Measurements from ENCODE around the gene ARHGEF19. TPM values are rescaled to one million over a fixed set of nuclear protein-coding genes. Genes with fewer than 3 reads are reported as not detected.

ARHGEF19 gene
- total and polyA plus RNA-seq, 5 donors, result 2.2 to 4.3 (median 2.7) TPM

DNA sequence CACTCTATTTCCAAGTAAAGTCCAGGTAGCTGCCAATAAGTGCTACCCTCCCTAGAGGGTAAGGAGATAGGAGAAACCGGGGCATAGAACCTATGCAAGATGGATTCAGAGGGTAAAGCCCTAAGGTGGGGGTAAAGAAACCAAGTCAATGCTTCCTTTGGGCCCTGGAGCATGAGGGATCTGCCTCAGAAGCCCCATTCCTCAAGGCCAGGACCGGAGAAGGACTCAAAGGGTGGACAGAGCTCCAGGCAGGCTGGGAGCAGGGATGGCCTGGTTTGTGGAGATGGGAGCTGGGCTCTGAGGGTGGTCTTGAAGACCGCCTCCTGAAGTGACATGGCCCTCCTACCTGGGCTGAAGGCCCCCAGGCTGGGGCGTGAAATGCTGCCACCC is 60.5 kb downstream of the ARHGEF19 start:
- Histone ChIP-seq H3K4me1 (ENCODE audit: control insufficient read depth, insufficient read depth, low read length) (peaks cover 18% of the 10 kb centered on the region), H3K27ac (ENCODE audit: low read length) (peak overlapping the region; percentile 29), H3K4me3 (ENCODE audit: low read length) (no peak overlapping the region), H3K9me3 (ENCODE audit: control insufficient read depth, low read length) (no peaks in the 10 kb centered on the region), H3K27me3 (ENCODE audit: control insufficient read depth, insufficient read depth) (no peaks in the 10 kb centered on the region)
- no peak for DNase-seq
- WGBS, result 75% methylated on average over 4 of the region's 4 CpGs
- no peak for ATAC-seq
- intact Hi-C loops (cut with DNase I), result no loop called here

DNA sequence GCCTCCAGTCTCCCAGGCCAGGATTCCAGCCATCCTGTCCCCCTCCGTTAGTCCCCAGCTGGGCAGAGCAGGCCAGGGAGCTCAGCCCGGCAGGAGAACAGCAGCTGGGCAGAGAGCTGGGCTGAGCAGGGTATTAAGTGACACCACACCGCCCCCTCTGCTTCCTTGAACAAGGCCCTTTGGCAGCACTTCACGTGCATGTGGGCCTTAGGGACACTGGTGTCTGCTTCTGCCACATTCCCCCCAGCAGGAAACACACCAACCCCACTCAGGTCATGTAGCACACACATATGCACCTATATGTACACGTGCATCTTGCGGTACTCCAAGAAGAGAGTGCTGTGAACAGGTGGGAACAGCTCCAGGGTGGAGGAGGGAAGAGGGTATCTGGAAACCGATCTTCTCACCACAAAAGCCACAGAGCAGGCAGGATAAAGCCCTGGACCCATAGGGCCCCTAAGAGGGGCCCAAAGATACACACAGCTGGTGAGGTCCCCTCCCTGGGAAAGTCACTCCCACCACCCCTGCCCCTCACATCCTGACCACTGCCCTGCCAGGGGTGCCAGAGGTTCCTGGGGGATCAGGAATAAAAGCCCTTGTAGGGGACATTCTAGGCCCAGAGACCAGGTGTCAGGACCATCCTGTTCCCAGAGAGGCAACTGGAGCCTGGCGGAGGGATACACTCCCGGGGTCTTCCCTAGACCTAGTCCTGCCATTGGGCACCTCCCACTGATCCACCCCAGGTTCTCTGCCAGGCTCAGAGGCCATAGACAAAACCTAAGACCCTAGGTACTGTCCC is 61.1 kb downstream of the ARHGEF19 start:
- WGBS, result 46% methylated on average over 9 of the region's 9 CpGs
- Histone ChIP-seq H3K9me3 (ENCODE audit: control insufficient read depth, low read length) (no peaks in the 10 kb centered on the region), H3K27me3 (ENCODE audit: control insufficient read depth, insufficient read depth) (no peaks in the 10 kb centered on the region), H3K4me1 (ENCODE audit: control insufficient read depth, insufficient read depth, low read length) (peaks cover 24% of the 10 kb centered on the region), H3K27ac (ENCODE audit: low read length) (peak overlapping the region; percentile 25), H3K4me3 (ENCODE audit: low read length) (no peak overlapping the region)
- ATAC-seq (no peak), DNase-seq (peak in 1 of 3 donors; percentile 69)
- intact Hi-C loops (cut with DNase I), result no loop called here

DNA sequence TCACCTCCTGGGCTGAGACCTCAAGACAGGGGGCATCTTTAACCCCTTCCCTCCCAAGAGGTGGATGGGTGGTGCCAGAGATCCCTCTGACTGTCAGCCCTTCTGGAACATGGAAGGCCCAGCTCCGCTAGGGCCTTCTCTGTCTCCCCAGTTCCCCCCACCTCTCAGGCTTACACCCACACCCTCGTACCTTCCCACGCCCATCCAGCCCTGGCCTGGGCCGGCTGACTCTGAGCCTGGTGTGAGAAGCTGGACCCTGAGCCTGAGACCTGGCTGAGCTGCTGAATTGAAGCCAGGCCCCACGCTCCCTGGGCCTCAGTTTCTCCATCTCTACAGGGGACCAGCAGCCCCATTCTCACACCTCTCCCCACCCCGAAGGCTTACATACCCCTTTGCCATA is 61.9 kb downstream of the ARHGEF19 start:
- Histone ChIP-seq H3K4me1 (ENCODE audit: control insufficient read depth, insufficient read depth, low read length) (peaks cover 24% of the 10 kb centered on the region), H3K27me3 (ENCODE audit: control insufficient read depth, insufficient read depth) (no peaks in the 10 kb centered on the region), H3K27ac (ENCODE audit: low read length) (peak overlapping the region; percentile 18), H3K9me3 (ENCODE audit: control insufficient read depth, low read length) (no peaks in the 10 kb centered on the region), H3K4me3 (ENCODE audit: low read length) (no peak overlapping the region)
- WGBS, result 64% methylated on average over 6 of the region's 6 CpGs
- ATAC-seq (no peak), DNase-seq (peak in 1 of 3 donors; percentile 39)
- intact Hi-C loops (cut with DNase I), result no loop called here

- 78% methylated on average over 12 of the region's 12 CpGs for WGBS
These were observed 62.6 kb downstream of the ARHGEF19 start for GRCh38 chr1:16149702-16150488.

DNA sequence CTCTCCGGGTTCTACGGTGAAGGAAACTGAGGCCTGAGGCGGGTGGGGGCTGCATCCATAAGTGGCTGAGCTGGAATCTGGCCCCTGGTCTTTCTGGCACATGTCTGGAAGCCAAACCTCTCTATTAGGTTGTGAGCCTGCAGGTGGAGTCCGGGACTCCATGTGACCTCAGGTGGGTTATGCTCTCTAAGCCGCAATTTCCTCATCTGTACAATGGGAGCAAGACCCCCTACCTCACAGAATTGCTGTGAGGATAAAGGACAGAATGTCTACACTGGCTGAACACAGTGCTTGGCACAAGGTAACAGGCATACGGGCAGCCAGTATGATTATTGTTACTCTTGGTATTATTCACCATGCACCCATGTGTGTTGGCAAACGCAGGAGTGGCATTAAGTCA is 63.3 kb downstream of the ARHGEF19 start:
- Histone ChIP-seq H3K4me3 (ENCODE audit: low read length) (no peak overlapping the region), H3K4me1 (ENCODE audit: control insufficient read depth, insufficient read depth, low read length) (peaks cover 31% of the 10 kb centered on the region), H3K27ac (ENCODE audit: low read length) (no peak overlapping the region), H3K27me3 (ENCODE audit: control insufficient read depth, insufficient read depth) (no peaks in the 10 kb centered on the region), H3K9me3 (ENCODE audit: control insufficient read depth, low read length) (no peaks in the 10 kb centered on the region)
- no peak for DNase-seq
- 88% methylated on average over 7 of the region's 7 CpGs for WGBS
- intact Hi-C loops (cut with DNase I), result no loop called here
- ATAC-seq, result no peak

More at GRCh38 chr1:16149702-16150488, 62.6 kb downstream of the ARHGEF19 start:
- Histone ChIP-seq H3K4me1 (ENCODE audit: control insufficient read depth, insufficient read depth, low read length) (peaks cover 24% of the 10 kb centered on the region), H3K27ac (ENCODE audit: low read length) (no peak overlapping the region), H3K9me3 (ENCODE audit: control insufficient read depth, low read length) (no peaks in the 10 kb centered on the region), H3K27me3 (ENCODE audit: control insufficient read depth, insufficient read depth) (no peaks in the 10 kb centered on the region), H3K4me3 (ENCODE audit: low read length) (no peak overlapping the region)
- DNase-seq (no peak), ATAC-seq (no peak)
- intact Hi-C loops (cut with DNase I), result no loop called here

- H3K27ac ChIP-seq (ENCODE audit: low read length), result no peak overlapping the region
These were observed 63.9 kb downstream of the ARHGEF19 start for GRCh38 chr1:16148329-16149092.

More at GRCh38 chr1:16148329-16149092, 63.9 kb downstream of the ARHGEF19 start:
- Histone ChIP-seq H3K4me3 (ENCODE audit: low read length) (no peak overlapping the region), H3K4me1 (ENCODE audit: control insufficient read depth, insufficient read depth, low read length) (peaks cover 31% of the 10 kb centered on the region), H3K27me3 (ENCODE audit: control insufficient read depth, insufficient read depth) (no peaks in the 10 kb centered on the region), H3K9me3 (ENCODE audit: control insufficient read depth, low read length) (no peaks in the 10 kb centered on the region)
- ATAC-seq (no peak), DNase-seq (no peak)
- intact Hi-C loops (cut with DNase I), result no loop called here
- 85% methylated on average over 39 of the region's 39 CpGs for WGBS

Other genes with a start within 250 kb of the ARHGEF19 start
- gene ZBTB17, start 236.6 kb downstream of the ARHGEF19 start, total RNA-seq, result 10 to 100 TPM; 22.8 to 27.0 (median 24.0) TPM
- 22.1 TPM for gene ZBTB17, start 236.6 kb downstream of the ARHGEF19 start, polyA plus RNA-seq
- under 1 TPM in 3 of 4 donors, not detected in 1; 0.09 to 0.37 (median 0.14) TPM for gene SRARP, start 208.4 kb downstream of the ARHGEF19 start, total RNA-seq
- gene SRARP, start 208.4 kb downstream of the ARHGEF19 start, polyA plus RNA-seq, result 0.77 TPM
- 1,000 to 10,000 TPM; 2,213 to 3,018 (median 2,419) TPM for gene HSPB7, start 194.6 kb downstream of the ARHGEF19 start, total RNA-seq
- gene HSPB7, start 194.6 kb downstream of the ARHGEF19 start, polyA plus RNA-seq, result 3,985 TPM
- under 1 TPM; 0.31 to 0.93 (median 0.64) TPM for gene CLCNKA, start 190.6 kb downstream of the ARHGEF19 start, total RNA-seq
- gene CLCNKA, start 190.6 kb downstream of the ARHGEF19 start, polyA plus RNA-seq, result 0.52 TPM
- 1 to 10 TPM; 1.9 to 4.7 (median 4.1) TPM for gene CLCNKB, start 168.9 kb downstream of the ARHGEF19 start, total RNA-seq
- 3.4 TPM for gene CLCNKB, start 168.9 kb downstream of the ARHGEF19 start, polyA plus RNA-seq
- gene FAM131C, start 139.0 kb downstream of the ARHGEF19 start, total RNA-seq, result 1 to 10 TPM; 2.6 to 6.1 (median 4.5) TPM
- 11.5 TPM for gene FAM131C, start 139.0 kb downstream of the ARHGEF19 start, polyA plus RNA-seq
- gene EPHA2, start 56.6 kb downstream of the ARHGEF19 start, total RNA-seq, result 10 to 100 TPM in 2 of 4 donors, 1 to 10 TPM in 2; 6.4 to 15.7 (median 9.8) TPM
- 8.6 TPM for gene EPHA2, start 56.6 kb downstream of the ARHGEF19 start, polyA plus RNA-seq
- 10 to 100 TPM in 1 of 4 donors, 1 to 10 TPM in 3; 4.0 to 11.9 (median 5.0) TPM for gene CPLANE2, start 24.5 kb upstream of the ARHGEF19 start, total RNA-seq
- gene CPLANE2, start 24.5 kb upstream of the ARHGEF19 start, polyA plus RNA-seq, result 9.3 TPM
- 10 to 100 TPM; 15.7 to 18.1 (median 16.4) TPM for gene FBXO42, start 139.8 kb upstream of the ARHGEF19 start, total RNA-seq
- gene FBXO42, start 139.8 kb upstream of the ARHGEF19 start, polyA plus RNA-seq, result 16.5 TPM
- gene SZRD1, start 154.6 kb upstream of the ARHGEF19 start, total RNA-seq, result 100 to 1,000 TPM; 106 to 132 (median 109) TPM
- 70.7 TPM for gene SZRD1, start 154.6 kb upstream of the ARHGEF19 start, polyA plus RNA-seq
- not detected for gene SPATA21, start 224.8 kb upstream of the ARHGEF19 start, total RNA-seq
- 0.23 TPM for gene SPATA21, start 224.8 kb upstream of the ARHGEF19 start, polyA plus RNA-seq
- gene NECAP2, start 228.1 kb upstream of the ARHGEF19 start, total RNA-seq, result 10 to 100 TPM; 14.1 to 19.0 (median 18.1) TPM
- gene NECAP2, start 228.1 kb upstream of the ARHGEF19 start, polyA plus RNA-seq, result 14.6 TPM

Measured in right cardiac atrium (tissue), 5 donors.